COLO668 (cell line): ENCODE data around the gene ZSCAN12.

Experiments
- DNase-seq: peaks from one replicate; lab custom pipeline; 2025; ENCODE audit not compliant: unreplicated experiment; lab: John Stamatoyannopoulos, UW

Gene ZSCAN12

GRCh38 chr6:28333047-28333446 lies 66.5 kb downstream of the ZSCAN12 start:
- no peak for DNase-seq

- DNase-seq, result no peak
Measured at GRCh38 chr6:28330041-28330440, 69.5 kb downstream of the ZSCAN12 start.
